Measurements from ENCODE around the gene ZNF808. TPM values are rescaled to one million over a fixed set of nuclear protein-coding genes. Genes with fewer than 3 reads are reported as not detected.
"Not testable (repeated sequence)": the region's sequence is repeated elsewhere in the genome, so short reads cannot be mapped to it uniquely, and the experiment has no call there.

Gene ZNF808
- polyA plus RNA-seq, 1 experiment, result 2.8 TPM

DNA sequence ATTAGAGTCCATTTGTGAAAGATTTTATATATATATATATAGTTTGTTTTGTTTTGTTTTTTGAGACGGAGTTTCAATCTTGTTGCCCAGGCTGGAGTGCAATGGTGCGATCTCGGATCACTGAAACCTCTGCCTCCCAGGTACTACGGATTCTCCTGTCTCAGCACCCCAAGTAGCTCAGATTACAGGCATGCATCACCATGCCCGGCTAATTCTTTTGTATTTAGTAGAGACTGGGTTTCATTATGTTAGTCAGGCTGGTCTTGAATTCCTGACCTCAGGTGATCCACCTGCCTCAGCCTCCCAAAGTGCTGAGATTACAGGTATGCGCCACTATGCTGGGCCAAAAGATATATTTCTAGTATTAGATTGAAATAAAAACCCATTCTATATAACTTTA lies 38.7 kb downstream of the ZNF808 start:
- ChIA-PET POLR2A (no interaction called here), CTCF (interaction anchor here (0.6 kb wide), 1 partner anchor 39 kb away, joined by 3 read pairs; no protein-coding TSS in a partner anchor)
- Histone ChIP-seq H3K36me3 (ENCODE audit: control insufficient read depth, insufficient read depth, low read length) (no peaks in the 10 kb centered on the region), H3K4me3 (ENCODE audit: low read depth, low read length) (no peak overlapping the region), H3K27me3 (ENCODE audit: control insufficient read depth, insufficient read depth, low read length) (no peaks in the 10 kb centered on the region)
- TF ChIP-seq, protein P1, sequence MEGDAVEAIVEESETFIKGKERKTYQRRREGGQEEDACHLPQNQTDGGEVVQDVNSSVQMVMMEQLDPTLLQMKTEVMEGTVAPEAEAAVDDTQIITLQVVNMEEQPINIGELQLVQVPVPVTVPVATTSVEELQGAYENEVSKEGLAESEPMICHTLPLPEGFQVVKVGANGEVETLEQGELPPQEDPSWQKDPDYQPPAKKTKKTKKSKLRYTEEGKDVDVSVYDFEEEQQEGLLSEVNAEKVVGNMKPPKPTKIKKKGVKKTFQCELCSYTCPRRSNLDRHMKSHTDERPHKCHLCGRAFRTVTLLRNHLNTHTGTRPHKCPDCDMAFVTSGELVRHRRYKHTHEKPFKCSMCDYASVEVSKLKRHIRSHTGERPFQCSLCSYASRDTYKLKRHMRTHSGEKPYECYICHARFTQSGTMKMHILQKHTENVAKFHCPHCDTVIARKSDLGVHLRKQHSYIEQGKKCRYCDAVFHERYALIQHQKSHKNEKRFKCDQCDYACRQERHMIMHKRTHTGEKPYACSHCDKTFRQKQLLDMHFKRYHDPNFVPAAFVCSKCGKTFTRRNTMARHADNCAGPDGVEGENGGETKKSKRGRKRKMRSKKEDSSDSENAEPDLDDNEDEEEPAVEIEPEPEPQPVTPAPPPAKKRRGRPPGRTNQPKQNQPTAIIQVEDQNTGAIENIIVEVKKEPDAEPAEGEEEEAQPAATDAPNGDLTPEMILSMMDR (IDR thresholded peaks at IDR 0.05; ENCODE audit: insufficient read depth, low read depth, low read length), result no peak
- no peak for DNase-seq (ENCODE audit: low read depth)

DNA sequence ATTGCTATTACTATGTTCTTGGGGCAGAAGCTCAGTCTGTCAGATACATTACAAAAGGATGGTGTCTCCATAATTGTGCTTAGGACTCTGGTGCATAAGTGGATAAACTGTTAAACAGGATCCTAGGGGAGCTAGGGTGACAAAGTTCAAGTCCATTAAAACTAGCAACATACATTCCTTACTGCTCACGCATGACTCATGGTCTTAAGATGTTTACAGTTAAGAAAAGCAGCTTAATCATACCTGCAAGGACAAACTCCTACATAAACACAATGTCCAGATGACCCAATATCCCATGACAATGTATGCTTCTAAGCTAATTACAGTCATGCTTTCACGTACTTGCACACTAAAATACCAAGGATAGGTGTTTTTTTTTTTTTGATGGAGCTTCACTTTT lies 39.1 kb downstream of the ZNF808 start:
- H3K27me3 ChIP-seq (ENCODE audit: control insufficient read depth, insufficient read depth, low read length), result no peaks in the 10 kb centered on the region
- H3K36me3 ChIP-seq (ENCODE audit: control insufficient read depth, insufficient read depth, low read length), result no peaks in the 10 kb centered on the region
- CTCF ChIA-PET, result interaction anchor here (0.6 kb wide), 1 partner anchor 40 kb away, joined by 3 read pairs; no protein-coding TSS in a partner anchor
- POLR2A ChIA-PET, result no interaction called here
- TF ChIP-seq, protein P1 (IDR thresholded peaks at IDR 0.05; ENCODE audit: insufficient read depth, low read depth, low read length), result no peak
- H3K4me3 ChIP-seq (ENCODE audit: low read depth, low read length), result no peak overlapping the region
- DNase-seq (ENCODE audit: low read depth), result peak; percentile 3

DNA sequence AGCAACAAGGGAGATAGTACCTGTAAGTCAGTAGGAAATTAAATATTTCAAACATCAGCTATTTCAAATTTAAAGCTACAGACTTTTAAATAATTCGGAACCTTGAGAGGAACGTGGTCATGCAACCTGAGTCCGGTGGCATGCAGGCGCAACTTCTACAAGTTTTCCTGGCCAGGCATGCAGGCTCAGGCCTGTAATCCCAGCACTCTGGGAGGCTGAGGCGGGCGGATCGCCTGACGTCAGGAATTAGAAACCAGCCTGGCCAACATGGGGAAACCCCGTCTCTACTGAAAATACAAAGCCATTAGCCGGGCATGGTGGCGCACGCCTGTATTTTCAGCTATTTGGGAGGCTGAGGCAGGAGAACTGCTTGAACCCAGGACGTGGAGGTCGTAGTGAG lies 40.5 kb downstream of the ZNF808 start:
- no peak for DNase-seq (ENCODE audit: low read depth)
- Histone ChIP-seq H3K4me3 (ENCODE audit: low read depth, low read length) (no peak overlapping the region), H3K27me3 (ENCODE audit: control insufficient read depth, insufficient read depth, low read length) (no peaks in the 10 kb centered on the region), H3K36me3 (ENCODE audit: control insufficient read depth, insufficient read depth, low read length) (peaks cover 2% of the 10 kb centered on the region)
- CTCF ChIA-PET, result no interaction called here
- POLR2A ChIA-PET, result no interaction called here
- TF ChIP-seq, protein P1 (IDR thresholded peaks at IDR 0.05; ENCODE audit: insufficient read depth, low read depth, low read length), result no peak

DNA sequence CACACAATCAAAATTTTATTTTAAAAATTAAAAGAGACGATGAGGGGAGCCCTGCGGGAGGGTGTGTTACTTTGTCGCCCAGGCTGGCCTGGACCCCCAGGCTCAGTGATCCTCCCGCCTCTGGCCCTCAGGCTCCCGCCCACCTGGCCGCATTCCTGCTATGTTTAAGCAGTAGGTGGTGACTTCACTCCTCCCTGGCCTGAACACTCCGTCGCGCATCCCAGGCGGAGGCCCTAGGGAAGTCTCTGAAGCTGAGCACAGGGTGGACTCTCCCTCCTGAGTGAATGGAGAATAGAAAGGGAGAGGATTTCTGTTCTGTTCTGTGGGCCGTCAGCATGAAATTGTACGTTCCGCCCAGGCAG lies 42.2 kb downstream of the ZNF808 start:
- DNase-seq (ENCODE audit: low read depth); POLR2A ChIA-PET; H3K36me3 ChIP-seq (ENCODE audit: control insufficient read depth, insufficient read depth, low read length); H3K27me3 ChIP-seq (ENCODE audit: control insufficient read depth, insufficient read depth, low read length); CTCF ChIA-PET: not testable (repeated sequence)
- peak overlapping the region; percentile 59 for H3K4me3 ChIP-seq (ENCODE audit: low read depth, low read length)

DNA sequence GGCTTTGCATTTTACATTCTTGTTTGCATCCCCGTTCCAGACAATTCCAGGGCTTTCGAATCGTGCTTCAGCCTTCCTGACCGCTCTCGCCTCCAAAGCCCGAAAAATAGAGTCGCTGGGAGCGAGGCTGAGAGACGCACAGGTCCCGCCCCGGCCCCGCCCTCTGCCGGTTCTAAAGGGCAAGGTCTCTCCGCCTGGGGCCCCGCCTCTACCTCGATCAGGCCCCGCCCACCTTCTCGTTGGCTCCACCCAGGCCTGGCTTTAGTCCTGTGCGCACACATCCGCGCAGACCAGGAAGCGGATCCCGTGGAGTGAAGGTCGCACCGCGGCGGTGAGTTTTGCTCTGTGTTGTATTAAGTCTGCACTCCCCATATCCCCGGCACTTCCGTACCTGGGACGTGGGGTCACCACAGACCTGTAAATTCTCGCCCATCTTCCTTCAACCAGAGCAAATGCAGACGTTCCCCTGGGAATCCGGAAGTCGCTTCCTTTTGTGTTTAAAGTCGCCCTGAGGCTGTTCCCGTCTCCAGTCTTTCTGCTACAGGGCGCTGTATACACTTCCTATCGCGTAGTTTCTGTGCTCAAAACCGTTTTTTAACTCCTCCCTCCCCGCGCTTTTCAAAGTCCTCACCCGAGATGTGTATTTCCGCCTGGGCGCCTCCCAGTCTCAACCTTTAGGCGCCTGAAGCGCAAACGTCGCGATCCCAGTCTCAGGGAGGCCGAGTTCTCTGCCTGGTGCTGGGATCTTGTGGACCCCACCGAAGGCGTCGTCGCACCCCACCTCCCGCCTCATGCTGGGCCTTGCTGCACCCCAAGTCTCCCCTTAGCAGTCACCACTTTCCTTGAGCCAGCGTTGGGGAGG lies 42.8 kb downstream of the ZNF808 start, which contains the start of gene ZNF701:
Gene ZNF701, plus strand, starts transcription at position 288 of the 862 bp plus-strand sequence. CDS start 3,861 bp downstream, outside the sequence.
- Histone ChIP-seq H3K4me3 (ENCODE audit: low read depth, low read length) (peak within 1 kb of the TSS; percentile 59), H3K27me3 (ENCODE audit: control insufficient read depth, insufficient read depth, low read length) (no peaks in the 10 kb centered on the region), H3K36me3 (ENCODE audit: control insufficient read depth, insufficient read depth, low read length) (peaks cover 6% of the 10 kb centered on the region)
- TF ChIP-seq, protein P1 (IDR thresholded peaks at IDR 0.05; ENCODE audit: insufficient read depth, low read depth, low read length), result peak; percentile 42
- peak; percentile 59 for DNase-seq (ENCODE audit: low read depth)
- CTCF ChIA-PET, result no interaction called here
- POLR2A ChIA-PET, result no interaction called here
